GM12878 (cell line): ENCODE data around the gene BAX. TPM values are rescaled to one million over a fixed set of nuclear protein-coding genes. Genes with fewer than 3 reads are reported as not detected.

Experiments used
- BCL11A ChIP-seq: IDR thresholded peaks from 2 replicates; pipeline ENCODE4 v1.6.1; 2011; ENCODE audit warnings: low read depth, low read length
- BMI1 ChIP-seq: fragments of 450-650 bp; IDR thresholded peaks from 2 replicates; pipeline ENCODE4 v1.6.1; 2016; ENCODE audit warnings: mild to moderate bottlenecking, moderate library complexity, borderline replicate concordance
- CREB1 ChIP-seq: IDR thresholded peaks from 2 replicates; pipeline ENCODE4 v1.6.1; 2012; ENCODE audit warnings: low read depth, mild to moderate bottlenecking, inconsistent platforms
- CREM ChIP-seq: IDR thresholded peaks from 2 replicates; pipeline ENCODE4 v1.6.1; 2014; ENCODE audit warnings: antibody characterized with exemption, low read depth
- E4F1 ChIP-seq: fragments of 450-650 bp; IDR thresholded peaks from 2 replicates; pipeline ENCODE4 v1.6.1; 2018; ENCODE audit warnings: borderline replicate concordance, mild to moderate bottlenecking; ENCODE audit not compliant: partially characterized antibody
- ELK1 ChIP-seq: IDR thresholded peaks from 2 replicates; pipeline ENCODE4 v1.6.1; 2012; ENCODE audit warnings: low read depth, low read length, improper control_type of control experiment
- ETV6 ChIP-seq, 2 experiments: fragments of 450-650 bp in 1 of 2; IDR thresholded peaks in 1 of 2; conservative IDR thresholded peaks in 1 of 2; 2 replicates each; pipeline ENCODE4 v1.6.1; 2014; ENCODE audit warnings: antibody characterized with exemption in 1 of 2, borderline replicate concordance in 1 of 2, low read depth in 1 of 2, mild to moderate bottlenecking in 1 of 2, moderate library complexity in 1 of 2
- EZH2 ChIP-seq: IDR thresholded peaks from 2 replicates; pipeline ENCODE4 v1.6.1; 2012; ENCODE audit warnings: low read depth, mild to moderate bottlenecking, control low read depth, inconsistent platforms, low read length, borderline replicate concordance; ENCODE audit not compliant: control insufficient read depth
- FOXK2 ChIP-seq: fragments of 450-650 bp; IDR thresholded peaks from 2 replicates; pipeline ENCODE4 v1.6.1; 2017; ENCODE audit warnings: mild to moderate bottlenecking, moderate library complexity
- GATAD2B ChIP-seq: fragments of 450-650 bp; conservative IDR thresholded peaks from 2 replicates; pipeline ENCODE4 v1.6.1; 2017; ENCODE audit warnings: low read depth, mild to moderate bottlenecking, moderate library complexity
- IRF3 ChIP-seq: fragments of 450-650 bp; IDR thresholded peaks from 2 replicates; pipeline ENCODE4 v1.6.1; 2014; ENCODE audit warnings: mild to moderate bottlenecking
- KDM1A ChIP-seq: fragments of 200-600 bp; sonication (generic); IDR thresholded peaks from 2 replicates; pipeline ENCODE4 v1.6.1; 2016; ENCODE audit warnings: borderline replicate concordance
- LARP7 ChIP-seq: fragments of 450-650 bp; IDR thresholded peaks from 2 replicates; pipeline ENCODE4 v1.6.1; 2017; ENCODE audit warnings: mild to moderate bottlenecking
- MYC ChIP-seq: IDR thresholded peaks from 2 replicates; pipeline ENCODE4 v1.6.1; 2011; ENCODE audit warnings: mild to moderate bottlenecking, low read length, moderate library complexity, inconsistent platforms; ENCODE audit not compliant: insufficient read depth, insufficient replicate concordance, insufficient read length, severe bottlenecking
- PAX5 ChIP-seq: IDR thresholded peaks from 2 replicates; pipeline ENCODE4 v1.6.1; 2011; ENCODE audit warnings: low read depth, low read length, borderline replicate concordance
- RAD21 ChIP-seq: IDR thresholded peaks from 2 replicates; pipeline ENCODE4 v1.6.1; 2011; ENCODE audit warnings: mild to moderate bottlenecking, low read depth, low read length, moderate library complexity; ENCODE audit not compliant: insufficient read depth
- SIN3A ChIP-seq: IDR thresholded peaks from 2 replicates; pipeline ENCODE4 v1.6.1; 2012; ENCODE audit warnings: low read depth, low read length, improper control_type of control experiment
- SKIL ChIP-seq: fragments of 450-650 bp; IDR thresholded peaks from 2 replicates; pipeline ENCODE4 v1.6.1; 2017; ENCODE audit warnings: mild to moderate bottlenecking, low read depth, inconsistent platforms; ENCODE audit not compliant: poor library complexity, severe bottlenecking
- SREBF2 ChIP-seq: IDR thresholded peaks from 2 replicates; pipeline ENCODE4 v1.6.1; 2012; ENCODE audit warnings: mild to moderate bottlenecking, low read length
- STAT1 ChIP-seq: fragments of 450-650 bp; conservative IDR thresholded peaks from 2 replicates; pipeline ENCODE4 v1.6.1; 2014; ENCODE audit warnings: antibody characterized with exemption, mild to moderate bottlenecking
- TARDBP ChIP-seq: IDR thresholded peaks from 2 replicates; pipeline ENCODE4 v1.6.1; 2016; ENCODE audit warnings: borderline replicate concordance
- ZNF207 ChIP-seq: fragments of 450-650 bp; IDR thresholded peaks from 2 replicates; pipeline ENCODE4 v1.6.1; 2014; ENCODE audit warnings: antibody characterized with exemption, mild to moderate bottlenecking, borderline replicate concordance
- ZNF622 ChIP-seq: fragments of 450-650 bp; IDR thresholded peaks from 2 replicates; pipeline ENCODE4 v1.6.1; 2017; ENCODE audit warnings: mild to moderate bottlenecking, inconsistent platforms
- polyA plus RNA-seq, 11 experiments: library from polyadenylated mRNA; depleted of rRNA in 4 of 11; unstranded in 6 of 11; stranded (reverse) in 5 of 11; fragments of >200 nt; fragmentation: Nextera tagmentation in 4 of 11; fragmentation: Illumina TruSeq in 1 of 11; extraction: Ambion mirVana in 4 of 11; extraction: Trizol in 1 of 11; gene quantifications; 1 replicate in 1 of 11; 2 replicates in 10 of 11; pipeline versions ENCODE4 v1.2.1 to v1.2.3, GENCODE V29; 2011 to 2016; ENCODE audit warnings: inconsistent platforms in 2 of 11, missing spikeins in 2 of 11, low read depth in 1 of 11
- total RNA-seq, 4 experiments: library from RNA; depleted of rRNA in 3 of 4; stranded (reverse); fragments of >200 nt in 3 of 4; fragmentation: Illumina TruSeq in 1 of 4; extraction: Trizol in 1 of 4; gene quantifications; 2 replicates each; pipeline versions ENCODE4 v1.2.1 to v1.2.3, GENCODE V29; 2013 to 2021

The BAX gene
- total and polyA plus RNA-seq, 10 of the 15 experiments (the other 5 are each of a cell fraction or from before 2014, with no cell fraction given) = 7.2 to 221 (median 137) TPM

- TF ChIP-seq CREB1 = peak; percentile 73
- TF ChIP-seq SKIL = peak; percentile 17
- TF ChIP-seq IRF3 = no peak
- no peak; the same call in 1 of the 2 replicates for TF ChIP-seq ZNF207
- TF ChIP-seq KDM1A = no peak
- TF ChIP-seq SREBF2 = no peak
- no peak for TF ChIP-seq PAX5
- TF ChIP-seq TARDBP = peak; percentile 90
- TF ChIP-seq RAD21 = no peak
- TF ChIP-seq ZNF622 = no peak
- peak; percentile 51; the same call in 1 of the 2 replicates for TF ChIP-seq BMI1
- no peak for TF ChIP-seq E4F1
- TF ChIP-seq LARP7 = peak; percentile 19; the same call in 1 of the 2 replicates
- peak; percentile 80 for TF ChIP-seq CREM
- TF ChIP-seq SIN3A = peak; percentile 31
- no peak for TF ChIP-seq STAT1
- no peak for TF ChIP-seq ETV6 (conservative IDR thresholded peaks at IDR 0.05 in 1 of 2, IDR thresholded peaks at IDR 0.05 in 1 of 2; ENCODE audit: borderline replicate concordance in 1 of 2, low read depth in 1 of 2)
- TF ChIP-seq GATAD2B = no peak; the same call in 1 of the 2 replicates
- TF ChIP-seq FOXK2 = no peak
- no peak for TF ChIP-seq ELK1
- no peak for TF ChIP-seq BCL11A
- no peak for TF ChIP-seq MYC
- no peak for TF ChIP-seq EZH2
Measured at GRCh38 chr19:48965806-48966540, 11.3 kb downstream of the BAX start (continued).
